C1 segment of cervical spinal cord (tissue), 14 donors: Measurements from ENCODE around the gene PPFIBP2.
A peak's percentile ranks its signal among the peaks of the same experiment; 100 is the strongest.
"Not testable (repeated sequence)": the region's sequence is repeated elsewhere in the genome, so short reads cannot be mapped to it uniquely, and the experiment has no call there.

Experiments used
- DNase-seq, 14 donors: peaks; one replicate each; lab custom pipeline; 2025; lab: John Stamatoyannopoulos, UW

Gene PPFIBP2

DNA sequence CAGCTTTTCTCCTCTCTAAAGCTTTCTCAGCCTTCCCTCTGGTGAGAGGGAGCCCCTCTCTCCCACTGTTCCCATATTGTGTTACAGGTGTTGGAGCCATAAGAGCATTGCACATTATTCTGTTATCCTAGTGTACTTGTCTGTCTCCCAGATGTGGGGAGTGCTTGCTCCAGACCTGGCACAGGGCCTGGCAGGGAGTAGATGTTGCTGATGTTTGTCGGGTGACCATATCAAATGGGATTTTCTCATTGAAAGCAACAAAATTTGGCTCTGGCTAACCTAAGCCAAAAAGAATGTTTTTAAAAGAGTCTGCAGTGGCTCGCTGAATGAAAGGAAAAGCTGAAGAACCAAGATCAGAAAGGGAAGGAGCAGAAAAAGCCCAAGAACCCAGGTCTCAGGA, 118.4 kb downstream of the PPFIBP2 start:
- no peak for DNase-seq

DNA sequence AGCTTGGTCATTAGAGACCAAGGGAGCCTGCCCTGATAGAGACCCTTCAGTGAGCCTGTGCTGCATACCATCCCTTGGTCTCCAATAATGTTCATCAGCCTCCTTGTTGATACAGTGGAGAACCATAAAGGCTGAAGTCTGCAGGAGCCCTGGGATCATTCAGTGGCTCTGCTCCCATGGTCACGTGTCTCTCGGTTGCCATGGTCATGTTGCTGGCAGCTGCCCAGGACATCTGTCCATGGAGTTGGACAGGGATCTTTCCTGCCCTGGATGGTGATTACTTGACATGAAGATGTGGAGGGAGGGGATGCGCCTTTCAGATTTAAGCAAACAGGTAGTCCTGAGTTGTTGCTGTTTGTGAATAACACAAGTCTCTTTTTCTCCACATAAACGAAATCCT, 121.3 kb downstream of the PPFIBP2 start:
- peak in 8 of 14 donors; percentile 16 to 63 (median 52) for DNase-seq

GRCh38 chr11:7635708-7636107, 121.9 kb downstream of the PPFIBP2 start:
- DNase-seq: no peak

DNA sequence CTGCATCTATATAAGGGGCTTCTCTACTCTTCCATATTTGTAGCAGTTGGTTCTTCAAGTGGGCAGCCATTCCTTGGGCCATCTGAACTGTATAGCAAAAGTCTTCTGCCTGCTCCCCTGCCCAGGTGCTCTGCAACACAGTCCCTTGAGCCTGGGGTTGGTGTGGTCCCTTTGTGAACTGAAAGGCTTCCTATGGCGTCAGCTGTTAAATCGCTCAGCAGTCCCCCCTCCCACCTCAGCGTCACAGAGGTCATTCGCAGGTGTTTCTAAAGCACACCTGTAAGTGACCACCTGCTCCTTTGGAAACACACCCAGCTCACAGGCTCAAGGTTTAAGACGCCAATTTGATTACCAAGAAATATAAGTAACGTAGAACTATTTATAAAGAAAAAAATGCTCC, 122.6 kb downstream of the PPFIBP2 start:
- no peak for DNase-seq

GRCh38 chr11:7637447-7638157, 123.8 kb downstream of the PPFIBP2 start:
- DNase-seq: no peak

DNA sequence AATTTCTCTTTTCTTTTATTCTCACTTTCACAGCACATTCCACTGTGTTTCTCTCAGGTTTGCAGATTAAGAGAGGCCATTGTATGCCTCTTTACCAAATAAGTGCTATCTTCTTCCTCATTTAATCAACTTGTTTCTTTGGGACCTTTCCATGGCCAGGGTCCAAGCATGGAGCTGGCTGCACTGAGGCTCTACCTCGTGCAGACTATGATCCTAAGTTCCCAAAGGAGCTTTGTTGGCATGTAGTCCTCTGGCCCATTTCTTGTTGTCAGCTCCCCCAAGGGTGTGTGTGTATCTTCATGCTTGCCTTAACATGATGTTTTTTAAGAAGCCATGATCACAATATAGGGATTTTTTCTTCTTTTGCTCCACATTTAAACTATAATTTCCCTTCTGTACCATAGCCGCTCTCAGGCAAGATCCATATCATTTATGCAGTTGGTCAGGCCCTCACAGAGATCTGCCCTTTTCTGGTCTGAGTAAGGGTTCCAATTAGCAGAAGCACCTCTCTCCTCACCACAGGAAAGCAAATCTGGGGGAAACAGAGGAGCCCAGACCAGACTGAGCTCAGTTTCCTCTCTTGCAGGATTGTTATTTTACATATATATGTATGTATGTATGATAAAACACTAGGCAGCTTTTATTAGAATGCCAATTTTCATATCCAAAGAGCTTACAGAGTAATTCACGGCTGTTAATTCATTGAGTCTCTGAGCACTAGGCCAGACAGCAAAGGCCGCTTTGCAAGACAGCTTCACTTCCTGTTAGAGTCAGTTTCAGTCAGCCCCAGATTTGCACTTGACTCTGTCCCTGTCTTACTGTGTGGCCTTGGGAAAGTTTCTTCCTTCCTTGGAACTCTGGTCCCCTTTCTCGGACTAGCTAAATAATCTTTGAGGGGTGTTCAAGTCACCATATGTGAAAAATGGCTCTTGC, 125.2 kb downstream of the PPFIBP2 start:
- no peak for DNase-seq

GRCh38 chr11:7639643-7640025, 125.8 kb downstream of the PPFIBP2 start:
- DNase-seq: peak in 1 of 14 donors; percentile 53

GRCh38 chr11:7640816-7641215, 127.0 kb downstream of the PPFIBP2 start:
- DNase-seq: no peak

DNA sequence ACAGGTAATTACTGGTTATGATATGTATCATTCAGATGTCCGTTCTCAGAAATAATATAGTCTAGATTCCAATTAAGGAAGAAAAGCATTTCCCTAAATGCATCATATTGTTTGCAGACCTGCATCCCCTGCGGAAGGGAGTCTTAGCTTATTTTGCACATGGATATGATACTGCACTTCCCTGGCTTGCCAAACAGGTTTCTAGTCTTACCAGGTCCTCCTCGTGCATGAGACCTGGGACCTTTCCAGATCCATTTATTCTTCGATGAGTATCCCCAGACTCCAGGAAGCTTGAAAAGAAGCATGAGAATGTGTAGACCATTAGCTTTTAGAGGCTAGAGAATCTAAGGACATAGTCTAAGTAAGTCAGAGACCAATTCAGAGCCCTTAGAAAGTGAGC, 128.9 kb downstream of the PPFIBP2 start:
- DNase-seq: no peak

- no peak for DNase-seq
Observed at GRCh38 chr11:7643314-7643713, 129.5 kb downstream of the PPFIBP2 start.

- DNase-seq: no peak
Observed at GRCh38 chr11:7645206-7645605, 131.4 kb downstream of the PPFIBP2 start.

DNA sequence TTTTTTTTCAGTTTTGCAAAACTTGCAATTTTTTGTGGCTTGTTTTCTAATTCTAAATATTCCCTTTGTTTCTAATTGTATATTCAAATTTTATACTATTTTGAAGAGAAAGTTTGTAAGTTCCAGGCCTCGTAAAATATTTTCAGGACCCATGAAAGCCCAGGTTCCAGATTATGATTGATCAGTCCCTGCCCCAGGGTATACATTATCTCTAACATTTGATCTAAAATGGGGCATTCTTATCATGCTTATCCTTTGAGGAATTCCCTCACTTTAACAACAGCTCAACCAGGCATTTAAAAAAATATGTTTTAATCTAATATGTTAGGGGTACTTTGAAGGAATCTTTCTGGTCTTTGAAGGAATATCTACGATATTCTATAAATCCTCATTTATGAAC, 133.1 kb downstream of the PPFIBP2 start:
- DNase-seq: no peak

GRCh38 chr11:7648264-7648663, 134.5 kb downstream of the PPFIBP2 start:
- DNase-seq: no peak

DNA sequence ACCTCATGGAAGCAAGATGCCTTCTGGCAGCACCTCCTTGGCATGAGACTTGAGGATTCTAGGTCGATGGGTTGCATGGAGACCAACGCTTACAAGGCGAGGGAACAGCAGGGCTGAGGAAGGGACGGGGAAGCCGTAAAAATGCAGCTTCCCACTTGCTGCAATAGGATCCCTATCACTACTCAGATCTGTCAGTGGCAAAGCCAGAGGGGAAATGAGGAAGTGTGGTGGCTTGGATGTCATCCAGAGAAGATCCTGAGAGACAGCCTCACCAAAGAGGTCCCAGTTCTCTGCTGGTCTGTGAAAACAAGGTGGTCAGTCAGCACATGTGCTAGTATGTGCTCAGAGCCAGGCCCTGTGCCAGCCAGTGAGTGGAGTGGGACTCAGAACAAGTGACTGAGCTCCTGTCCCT, 137.3 kb downstream of the PPFIBP2 start:
- peak in 4 of 14 donors; percentile 33 to 72 (median 52) for DNase-seq

- DNase-seq: peak in 11 of 14 donors; percentile 28 to 82 (median 39)
Observed at GRCh38 chr11:7651700-7652099, 137.9 kb downstream of the PPFIBP2 start.

DNA sequence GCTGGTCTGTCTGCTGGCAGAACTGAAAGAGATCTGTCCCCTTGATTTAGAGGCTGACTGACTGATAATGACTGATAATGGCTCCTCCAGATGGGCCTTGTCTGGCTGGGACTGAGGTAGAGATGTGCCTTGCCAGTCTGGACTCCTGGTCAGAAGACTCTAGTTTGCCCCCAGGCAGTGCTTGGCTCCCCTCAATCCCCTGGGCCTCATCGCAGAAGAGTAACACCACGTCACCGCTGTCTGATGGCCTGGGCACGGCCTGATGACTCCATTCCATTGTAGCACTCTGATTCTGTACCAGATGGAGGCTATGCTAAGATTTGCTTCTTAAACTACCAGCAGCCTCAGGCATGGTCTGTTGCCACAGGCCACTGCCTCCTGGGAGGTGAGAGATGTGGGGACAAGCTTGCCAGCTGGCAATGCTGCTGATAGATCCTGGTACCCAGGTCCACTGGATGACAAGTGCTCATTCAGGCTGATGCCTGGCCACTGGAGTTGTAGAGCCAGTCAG, 140.5 kb downstream of the PPFIBP2 start:
- DNase-seq: peak in 1 of 14 donors; percentile 41

DNA sequence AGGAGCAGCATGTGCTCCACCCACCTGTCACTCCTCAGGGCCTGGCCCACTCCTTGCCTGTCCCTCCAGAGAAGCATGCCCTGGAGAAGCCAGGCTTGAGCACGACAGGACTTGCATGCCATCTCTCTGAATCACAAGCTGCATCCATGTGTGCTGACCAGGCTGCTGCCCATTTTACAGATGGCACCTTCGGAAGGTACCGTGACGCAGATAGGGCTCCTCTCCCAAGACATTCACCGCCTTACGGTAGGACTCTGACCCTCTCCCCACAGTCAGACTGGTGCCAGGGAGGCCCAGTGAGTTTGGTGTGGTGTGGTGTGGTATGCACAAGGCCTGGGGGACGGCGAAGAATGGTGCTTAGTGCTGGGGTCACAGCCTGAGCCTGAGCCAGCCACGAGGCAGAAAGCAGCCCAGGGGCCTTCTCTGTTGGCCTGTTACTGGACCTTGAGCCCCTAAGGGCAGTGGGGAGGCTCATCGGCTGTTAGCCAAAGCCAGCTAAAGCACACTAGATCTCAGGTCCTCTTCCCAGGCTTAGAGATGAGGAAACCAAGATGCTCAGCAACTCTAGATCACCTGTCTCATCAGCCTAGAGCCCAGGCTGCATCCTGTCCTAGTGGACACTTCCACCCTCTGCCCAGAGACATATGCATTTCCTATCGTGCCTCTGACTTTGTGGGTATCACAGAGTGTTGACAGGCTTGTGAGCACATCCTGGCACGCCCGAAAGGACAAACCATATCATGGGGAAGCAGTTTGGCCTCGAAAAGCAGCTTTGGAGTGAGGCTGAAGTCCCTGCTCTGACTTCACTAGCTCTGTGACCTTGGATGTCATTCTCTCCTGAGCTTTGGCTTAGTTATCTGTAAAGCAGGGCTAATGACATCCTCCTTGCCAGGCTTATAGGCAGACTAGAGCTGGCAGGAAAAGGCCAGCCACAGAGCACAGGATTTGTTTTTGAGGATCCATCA, 141.7 kb downstream of the PPFIBP2 start:
- DNase-seq: no peak

- DNase-seq: no peak
Observed at GRCh38 chr11:7656704-7657103, 142.9 kb downstream of the PPFIBP2 start.

DNA sequence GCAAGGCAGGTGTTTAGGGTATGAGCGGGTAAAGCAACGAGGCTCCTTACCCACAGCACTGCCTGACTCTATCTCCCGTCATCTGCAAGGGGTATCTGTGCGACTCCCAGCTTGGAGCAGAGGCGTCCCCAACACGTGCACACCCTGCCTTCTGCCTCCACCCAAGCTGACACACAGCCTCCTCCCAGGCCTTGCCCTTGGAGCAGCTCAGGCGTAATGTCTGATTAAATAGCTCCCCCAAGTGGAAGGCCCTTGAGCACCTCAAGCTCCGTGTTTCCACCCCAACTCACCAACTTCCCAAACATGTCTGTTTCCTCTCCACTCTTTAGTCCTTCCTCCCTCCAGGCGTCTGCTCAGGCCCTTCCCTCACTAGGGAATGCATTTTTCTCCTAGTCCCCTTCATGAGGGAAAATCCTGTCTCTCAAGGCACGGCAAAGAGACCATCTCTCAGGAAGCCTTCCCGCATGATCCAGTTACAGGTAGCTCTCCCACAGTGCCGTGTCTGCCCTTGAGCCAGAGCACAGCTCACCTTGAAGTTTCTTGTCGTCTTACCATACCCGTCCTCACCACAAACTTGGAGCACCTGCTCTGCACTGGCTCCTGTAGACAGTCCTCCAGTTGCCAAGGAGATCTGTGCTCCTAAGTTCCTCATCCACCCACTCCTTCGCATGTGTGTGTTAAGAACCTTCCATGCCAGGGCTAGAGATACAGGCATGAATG, 143.7 kb downstream of the PPFIBP2 start:
- peak in 8 of 14 donors; percentile 35 to 66 (median 54) for DNase-seq

- not testable (repeated sequence) for DNase-seq
Observed at GRCh38 chr11:7663531-7663930, 149.7 kb downstream of the PPFIBP2 start.

- no peak for DNase-seq
Observed at GRCh38 chr11:7664867-7665266, 151.1 kb downstream of the PPFIBP2 start.
